Stimulated activated CD8-positive, alpha-beta memory T cell treated with anti-CD3 and anti-CD28 coated beads, Interleukin-7, amount 100 ng/mL, for 48 hours (primary cell): ENCODE results near the gene PLEKHA7.
A peak's percentile ranks its signal among the peaks of the same experiment; 100 is the strongest.

Experiments used
- DNase-seq, 2 donors: peaks; one replicate each; pipeline ENCODE4 v3.0.0-alpha.2; 2020; ENCODE audit warnings: low read depth in 1 of 2; ENCODE audit errors: extremely low read depth in 1 of 2

Gene PLEKHA7

GRCh38 chr11:16793009-16793408 lies 221.2 kb downstream of the PLEKHA7 start:
- no peak for DNase-seq

GRCh38 chr11:16792426-16792825 lies 221.8 kb downstream of the PLEKHA7 start:
- no peak for DNase-seq

- peak in 1 of 2 donors; percentile 11 for DNase-seq
Measured at GRCh38 chr11:16791191-16791961, 222.8 kb downstream of the PLEKHA7 start.

GRCh38 chr11:16790486-16791190 lies 223.6 kb downstream of the PLEKHA7 start:
- no peak for DNase-seq

GRCh38 chr11:16789560-16790485 lies 224.4 kb downstream of the PLEKHA7 start:
- DNase-seq, result no peak

GRCh38 chr11:16789063-16789420 lies 225.2 kb downstream of the PLEKHA7 start:
- DNase-seq, result no peak

GRCh38 chr11:16788141-16789062 lies 225.8 kb downstream of the PLEKHA7 start:
- peak; percentile 17 for DNase-seq

GRCh38 chr11:16787035-16787742 lies 227.0 kb downstream of the PLEKHA7 start:
- no peak for DNase-seq

GRCh38 chr11:16786131-16786530 lies 228.1 kb downstream of the PLEKHA7 start:
- no peak for DNase-seq

GRCh38 chr11:16785520-16786128 lies 228.6 kb downstream of the PLEKHA7 start:
- peak in 1 of 2 donors; percentile 36 for DNase-seq

GRCh38 chr11:16784666-16785065 lies 229.5 kb downstream of the PLEKHA7 start:
- DNase-seq, result no peak

GRCh38 chr11:16784097-16784496 lies 230.1 kb downstream of the PLEKHA7 start:
- no peak for DNase-seq

- no peak for DNase-seq
Measured at GRCh38 chr11:16783321-16783801, 230.9 kb downstream of the PLEKHA7 start.

- DNase-seq, result no peak
Measured at GRCh38 chr11:16781936-16782919, 232.0 kb downstream of the PLEKHA7 start.

GRCh38 chr11:16780698-16781550 lies 233.3 kb downstream of the PLEKHA7 start:
- no peak for DNase-seq

GRCh38 chr11:16780146-16780545 lies 234.1 kb downstream of the PLEKHA7 start:
- DNase-seq, result no peak

GRCh38 chr11:16779436-16779835 lies 234.8 kb downstream of the PLEKHA7 start:
- no peak for DNase-seq
